ENCODE results near the gene KDM6B. TPM values are rescaled to one million over a fixed set of nuclear protein-coding genes. Genes with fewer than 3 reads are reported as not detected.
"Not testable (repeated sequence)": the region's sequence is repeated elsewhere in the genome, so short reads cannot be mapped to it uniquely, and the experiment has no call there.

The KDM6B gene
- total RNA-seq, 2 experiments from 2014 or later: 49.2 to 53.8 TPM

- H3K4me1 Mint-ChIP-seq (ENCODE audit: low read depth): peaks cover 6% of the 10 kb centered on the region
- POLR2A ChIA-PET: no interaction called here
- no peak for TF ChIP-seq CTCF (IDR thresholded peaks at IDR 0.05)
- no peaks in the 10 kb centered on the region for H3K9me3 Mint-ChIP-seq
- no peak overlapping the region for H3K27ac Mint-ChIP-seq
- H3K27me3 Mint-ChIP-seq: peaks cover 3% of the 10 kb centered on the region
- intact Hi-C loops (cut with micrococcal nuclease): no loop called here
- H3K4me3 Mint-ChIP-seq: no peak overlapping the region
- DNase-seq (no peak), ATAC-seq (no peak)
- CTCF ChIA-PET: no interaction called here
- no peaks in the 10 kb centered on the region for H3K36me3 Mint-ChIP-seq (ENCODE audit: low read depth)
These were observed 26.8 kb upstream of the KDM6B start for GRCh38 chr17:7807206-7807605.

GRCh38 chr17:7809086-7809790 is 24.8 kb upstream of the KDM6B start:
- no peak for ATAC-seq
- no peaks in the 10 kb centered on the region for H3K9me3 Mint-ChIP-seq
- POLR2A ChIA-PET: no interaction called here
- DNase-seq: no peak
- no peaks in the 10 kb centered on the region for H3K36me3 Mint-ChIP-seq (ENCODE audit: low read depth)
- TF ChIP-seq CTCF (IDR thresholded peaks at IDR 0.05): no peak
- no peak overlapping the region for H3K27ac Mint-ChIP-seq
- CTCF ChIA-PET: no interaction called here
- intact Hi-C loops (cut with micrococcal nuclease): no loop called here
- peaks cover 3% of the 10 kb centered on the region for H3K27me3 Mint-ChIP-seq
- H3K4me3 Mint-ChIP-seq: no peak overlapping the region
- peaks cover 6% of the 10 kb centered on the region for H3K4me1 Mint-ChIP-seq (ENCODE audit: low read depth)

- H3K4me3 Mint-ChIP-seq; DNase-seq; H3K36me3 Mint-ChIP-seq (ENCODE audit: low read depth); H3K27me3 Mint-ChIP-seq; H3K9me3 Mint-ChIP-seq; CTCF ChIA-PET; POLR2A ChIA-PET; ATAC-seq; H3K4me1 Mint-ChIP-seq (ENCODE audit: low read depth); H3K27ac Mint-ChIP-seq: not testable (repeated sequence)
- intact Hi-C loops (cut with micrococcal nuclease): loop anchor here (10.0 kb wide), 1 partner anchor 65 kb away; no protein-coding TSS in a partner anchor
These were observed 24.1 kb upstream of the KDM6B start for GRCh38 chr17:7809791-7810343.

- POLR2A ChIA-PET: no interaction called here
- ATAC-seq: no peak
- Mint-ChIP-seq H3K27me3 (peaks cover 3% of the 10 kb centered on the region), H3K27ac (no peak overlapping the region), H3K36me3 (ENCODE audit: low read depth) (no peaks in the 10 kb centered on the region), H3K9me3 (no peaks in the 10 kb centered on the region), H3K4me3 (no peak overlapping the region), H3K4me1 (ENCODE audit: low read depth) (peaks cover 6% of the 10 kb centered on the region)
- no peak for DNase-seq
- CTCF ChIA-PET: interaction anchor here (1.0 to 3.3 kb wide), 2 partner anchors 12 to 206 kb away, joined by 3 to 13 read pairs; no protein-coding TSS in a partner anchor
- no peak for TF ChIP-seq CTCF (IDR thresholded peaks at IDR 0.05)
- intact Hi-C loops (cut with micrococcal nuclease): loop anchor here (10.0 kb wide), 1 partner anchor 66 kb away; no protein-coding TSS in a partner anchor
These were observed 22.8 kb upstream of the KDM6B start for GRCh38 chr17:7811251-7811650.

- H3K4me3 Mint-ChIP-seq: no peak overlapping the region
- TF ChIP-seq CTCF (IDR thresholded peaks at IDR 0.05): no peak
- no peak overlapping the region for H3K27ac Mint-ChIP-seq
- no peaks in the 10 kb centered on the region for H3K9me3 Mint-ChIP-seq
- CTCF ChIA-PET: interaction anchor here (1.9 to 2.1 kb wide), 2 partner anchors 19 to 202 kb away, joined by 5 read pairs; partner anchors contain the start of gene KDM6B
- ATAC-seq (no peak), DNase-seq (no peak)
- H3K27me3 Mint-ChIP-seq: no peaks in the 10 kb centered on the region
- no peaks in the 10 kb centered on the region for H3K36me3 Mint-ChIP-seq (ENCODE audit: low read depth)
- POLR2A ChIA-PET: no interaction called here
- peaks cover 6% of the 10 kb centered on the region for H3K4me1 Mint-ChIP-seq (ENCODE audit: low read depth)
- intact Hi-C loops (cut with micrococcal nuclease): loop anchor here (10.0 kb wide), 1 partner anchor 70 kb away; no protein-coding TSS in a partner anchor
These were observed 19.0 kb upstream of the KDM6B start for GRCh38 chr17:7814969-7815368.
